Breast epithelium (tissue), 3 donors: ENCODE measurements around the gene MYOM3.

Experiments used
- CTCF ChIP-seq, 3 donors: fragments of 450-650 bp; IDR thresholded peaks; one replicate each; pipeline ENCODE4 v1.5.1; 2016 to 2017; ENCODE audit warnings: antibody characterized with exemption in 3 of 3, mild to moderate bottlenecking in 3 of 3, moderate library complexity in 3 of 3
- POLR2A ChIP-seq: fragments of 450-650 bp; IDR thresholded peaks from one replicate; pipeline ENCODE4 v1.6.1; 2016; ENCODE audit warnings: antibody characterized with exemption, mild to moderate bottlenecking, moderate library complexity
- POLR2AphosphoS5 ChIP-seq, 3 donors: sonication (generic); formaldehyde crosslinking; IDR thresholded peaks; one replicate each; pipeline ENCODE4 v1.6.1; 2017; ENCODE audit warnings: antibody characterized with exemption in 3 of 3

GRCh38 chr1:24060482-24060881 lies 51.5 kb downstream of the MYOM3 start:
- TF ChIP-seq POLR2A (no peak), POLR2AphosphoS5 (IDR thresholded peaks at IDR 0.05) (no peak), CTCF (IDR thresholded peaks at IDR 0.05) (no peak)
